Esophagus squamous epithelium (tissue), 4 donors: Measurements from ENCODE around the gene PRDM5.

ENCODE experiments used
- POLR2A ChIP-seq, 4 donors: fragments of 450-650 bp; IDR thresholded peaks; one replicate each; pipeline ENCODE4 v1.6.1; 2017; ENCODE audit warnings: antibody characterized with exemption in 4 of 4, mild to moderate bottlenecking in 4 of 4, moderate library complexity in 3 of 4
- TF ChIP-seq, protein P1 (sequence below), 6 experiments: fragments of 450-650 bp in 4 of 6; fragments of 200-600 bp in 2 of 6; sonication (generic) in 2 of 6; IDR thresholded peaks; one replicate each; pipeline ENCODE4 v1.5.1; 2016 to 2019; ENCODE audit warnings: antibody characterized with exemption in 6 of 6, mild to moderate bottlenecking in 4 of 6, moderate library complexity in 4 of 6

DNA sequence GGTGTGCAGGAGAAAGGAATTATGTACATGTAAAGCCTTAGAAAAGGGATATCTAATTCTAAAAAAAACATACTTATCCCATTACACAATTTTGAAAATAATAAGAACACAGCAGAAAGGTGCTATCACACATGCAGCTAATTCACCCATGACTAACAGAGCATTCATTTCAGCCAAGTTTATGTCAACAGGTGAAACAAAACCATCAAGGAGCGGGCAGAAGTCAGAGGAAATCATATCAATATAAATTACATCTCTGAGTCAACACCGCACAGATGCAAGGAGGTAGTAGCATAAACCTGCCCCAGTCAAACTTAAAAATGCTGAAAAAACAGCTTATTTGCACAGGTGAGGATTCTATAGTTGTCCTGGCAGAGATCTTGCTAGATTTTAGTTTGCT lies 197.9 kb downstream of the PRDM5 start:
- TF ChIP-seq, protein P1, sequence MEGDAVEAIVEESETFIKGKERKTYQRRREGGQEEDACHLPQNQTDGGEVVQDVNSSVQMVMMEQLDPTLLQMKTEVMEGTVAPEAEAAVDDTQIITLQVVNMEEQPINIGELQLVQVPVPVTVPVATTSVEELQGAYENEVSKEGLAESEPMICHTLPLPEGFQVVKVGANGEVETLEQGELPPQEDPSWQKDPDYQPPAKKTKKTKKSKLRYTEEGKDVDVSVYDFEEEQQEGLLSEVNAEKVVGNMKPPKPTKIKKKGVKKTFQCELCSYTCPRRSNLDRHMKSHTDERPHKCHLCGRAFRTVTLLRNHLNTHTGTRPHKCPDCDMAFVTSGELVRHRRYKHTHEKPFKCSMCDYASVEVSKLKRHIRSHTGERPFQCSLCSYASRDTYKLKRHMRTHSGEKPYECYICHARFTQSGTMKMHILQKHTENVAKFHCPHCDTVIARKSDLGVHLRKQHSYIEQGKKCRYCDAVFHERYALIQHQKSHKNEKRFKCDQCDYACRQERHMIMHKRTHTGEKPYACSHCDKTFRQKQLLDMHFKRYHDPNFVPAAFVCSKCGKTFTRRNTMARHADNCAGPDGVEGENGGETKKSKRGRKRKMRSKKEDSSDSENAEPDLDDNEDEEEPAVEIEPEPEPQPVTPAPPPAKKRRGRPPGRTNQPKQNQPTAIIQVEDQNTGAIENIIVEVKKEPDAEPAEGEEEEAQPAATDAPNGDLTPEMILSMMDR (IDR thresholded peaks at IDR 0.05) = no peak
- TF ChIP-seq POLR2A (IDR thresholded peaks at IDR 0.05) = no peak
